ENCODE measurements around the gene OPRL1.

OPRL1 gene

GRCh38 chr20:64092258-64093012, 12.6 kb downstream of the OPRL1 start:
- DNase-seq (ENCODE audit: low read depth): no peak
- no peak overlapping the region for H3K4me3 ChIP-seq (ENCODE audit: low read depth, low read length)
- no peak for TF ChIP-seq CTCF (conservative IDR thresholded peaks at IDR 0.05; ENCODE audit: low read depth, low read length)

- H3K4me3 ChIP-seq (ENCODE audit: low read depth, low read length): no peak overlapping the region
- no peak for TF ChIP-seq CTCF (conservative IDR thresholded peaks at IDR 0.05; ENCODE audit: low read depth, low read length)
- DNase-seq (ENCODE audit: low read depth): no peak
Observed at GRCh38 chr20:64093013-64093503, 13.2 kb downstream of the OPRL1 start.

GRCh38 chr20:64095455-64095854, 15.6 kb downstream of the OPRL1 start:
- no peak for TF ChIP-seq CTCF (conservative IDR thresholded peaks at IDR 0.05; ENCODE audit: low read depth, low read length)
- H3K4me3 ChIP-seq (ENCODE audit: low read depth, low read length): no peak overlapping the region
- DNase-seq (ENCODE audit: low read depth): no peak

- no peak for TF ChIP-seq CTCF (conservative IDR thresholded peaks at IDR 0.05; ENCODE audit: low read depth, low read length)
- no peak for DNase-seq (ENCODE audit: low read depth)
- no peak overlapping the region for H3K4me3 ChIP-seq (ENCODE audit: low read depth, low read length)
Observed at GRCh38 chr20:64095927-64096326, 16.0 kb downstream of the OPRL1 start.

GRCh38 chr20:64096535-64096934, 16.7 kb downstream of the OPRL1 start:
- no peak overlapping the region for H3K4me3 ChIP-seq (ENCODE audit: low read depth, low read length)
- no peak for DNase-seq (ENCODE audit: low read depth)
- no peak for TF ChIP-seq CTCF (conservative IDR thresholded peaks at IDR 0.05; ENCODE audit: low read depth, low read length)

- no peak for DNase-seq (ENCODE audit: low read depth)
- no peak for TF ChIP-seq CTCF (conservative IDR thresholded peaks at IDR 0.05; ENCODE audit: low read depth, low read length)
Observed at GRCh38 chr20:64098471-64099013, 18.7 kb downstream of the OPRL1 start.

More at GRCh38 chr20:64098471-64099013, 18.7 kb downstream of the OPRL1 start:
- H3K4me3 ChIP-seq (ENCODE audit: low read depth, low read length): no peak overlapping the region
